Hindlimb muscle (tissue), 1 donor: ENCODE data around the gene DGAT2. TPM values are rescaled to one million over a fixed set of nuclear protein-coding genes. Genes with fewer than 3 reads are reported as not detected.

Experiments used
- DNase-seq: peaks from one replicate; pipeline ENCODE4 v3.0.0-alpha.2; 2013
- polyA plus RNA-seq: library from polyadenylated mRNA; unstranded; fragments of 120-200 nt; gene quantifications from one replicate; pipeline ENCODE4 v1.2.1, GENCODE V29; 2013; ENCODE audit not compliant: insufficient read length

The DGAT2 gene
- polyA plus RNA-seq, 1 donor, result 6.1 TPM

- DNase-seq, result no peak
These were observed 58.1 kb downstream of the DGAT2 start for GRCh38 chr11:75826461-75827230.

GRCh38 chr11:75827562-75827961, 59.0 kb downstream of the DGAT2 start:
- no peak for DNase-seq

- no peak for DNase-seq
These were observed 63.4 kb downstream of the DGAT2 start for GRCh38 chr11:75831915-75832502.

GRCh38 chr11:75834728-75835127, 66.2 kb downstream of the DGAT2 start:
- no peak for DNase-seq

GRCh38 chr11:75836417-75836816, 67.8 kb downstream of the DGAT2 start:
- DNase-seq, result no peak

GRCh38 chr11:75839851-75840250, 71.3 kb downstream of the DGAT2 start:
- no peak for DNase-seq

GRCh38 chr11:75840522-75840921, 71.9 kb downstream of the DGAT2 start:
- no peak for DNase-seq

GRCh38 chr11:75841739-75842138, 73.2 kb downstream of the DGAT2 start:
- no peak for DNase-seq

GRCh38 chr11:75845324-75845723, 76.7 kb downstream of the DGAT2 start:
- no peak for DNase-seq

GRCh38 chr11:75849894-75850293, 81.3 kb downstream of the DGAT2 start:
- DNase-seq, result no peak

GRCh38 chr11:75850787-75851186, 82.2 kb downstream of the DGAT2 start:
- DNase-seq, result no peak

Other genes starting within 250 kb of the DGAT2 start
- gene GDPD5, start 242.8 kb upstream of the DGAT2 start, polyA plus RNA-seq, result 28.3 TPM
- gene SERPINH1, start 206.5 kb upstream of the DGAT2 start, polyA plus RNA-seq, result 340 TPM
- 15.6 TPM for gene MAP6, start 99.7 kb upstream of the DGAT2 start, polyA plus RNA-seq
- gene MOGAT2, start 50.9 kb upstream of the DGAT2 start, polyA plus RNA-seq, result not detected
- gene UVRAG, start 46.4 kb downstream of the DGAT2 start, polyA plus RNA-seq, result 9.7 TPM